HG03045 (cell line): ENCODE measurements around the gene CDR2.
"Not testable (repeated sequence)": the region's sequence is repeated elsewhere in the genome, so short reads cannot be mapped to it uniquely, and the experiment has no call there.

Experiments
- ATAC-seq: cut with Tn5 transposase; IDR thresholded peaks from one replicate; pipeline ENCODE4 v1.9.1; 2021; ENCODE audit warnings: mild to moderate bottlenecking, moderate library complexity; ENCODE audit not compliant: unreplicated experiment

The CDR2 gene

GRCh38 chr16:22353191-22353919 is 21.1 kb downstream of the CDR2 start:
- ATAC-seq, result no peak

GRCh38 chr16:22352723-22353122 is 21.7 kb downstream of the CDR2 start:
- no peak for ATAC-seq

GRCh38 chr16:22352140-22352539 is 22.3 kb downstream of the CDR2 start:
- ATAC-seq, result no peak

- not testable (repeated sequence) for ATAC-seq
Measured at GRCh38 chr16:22351017-22351416, 23.4 kb downstream of the CDR2 start.

- no peak for ATAC-seq
Measured at GRCh38 chr16:22348291-22348690, 26.1 kb downstream of the CDR2 start.

GRCh38 chr16:22347100-22347820 is 27.2 kb downstream of the CDR2 start:
- no peak for ATAC-seq

- ATAC-seq, result no peak
Measured at GRCh38 chr16:22346483-22346882, 27.9 kb downstream of the CDR2 start.

GRCh38 chr16:22342082-22342481 is 32.3 kb downstream of the CDR2 start:
- no peak for ATAC-seq

- ATAC-seq, result no peak
Measured at GRCh38 chr16:22340945-22341344, 33.5 kb downstream of the CDR2 start.

- no peak for ATAC-seq
Measured at GRCh38 chr16:22337849-22338635, 36.4 kb downstream of the CDR2 start.

- no peak for ATAC-seq
Measured at GRCh38 chr16:22337045-22337444, 37.4 kb downstream of the CDR2 start.

- ATAC-seq, result no peak
Measured at GRCh38 chr16:22336581-22336980, 37.8 kb downstream of the CDR2 start.

GRCh38 chr16:22335668-22336246 is 38.7 kb downstream of the CDR2 start:
- ATAC-seq, result no peak

- no peak for ATAC-seq
Measured at GRCh38 chr16:22333457-22333994, 40.9 kb downstream of the CDR2 start.

GRCh38 chr16:22330326-22330725 is 44.1 kb downstream of the CDR2 start:
- no peak for ATAC-seq

- no peak for ATAC-seq
Measured at GRCh38 chr16:22329199-22329695, 45.2 kb downstream of the CDR2 start.

GRCh38 chr16:22328081-22328725 is 46.2 kb downstream of the CDR2 start:
- ATAC-seq, result no peak

- ATAC-seq, result no peak
Measured at GRCh38 chr16:22327446-22327775, 47.0 kb downstream of the CDR2 start.

GRCh38 chr16:22326771-22327445 is 47.5 kb downstream of the CDR2 start:
- ATAC-seq, result no peak

GRCh38 chr16:22326369-22326652 is 48.1 kb downstream of the CDR2 start:
- ATAC-seq, result no peak
